ENCODE data around the gene DSN1. TPM values are rescaled to one million over a fixed set of nuclear protein-coding genes. Genes with fewer than 3 reads are reported as not detected.

DSN1 gene
- polyA plus RNA-seq, 1 of the 3 experiments (the other 2 are of a cell fraction) = 7.3 TPM

GRCh38 chr20:36777576-36777975 lies 4.0 kb upstream of the DSN1 start (continued):
- no peak for TF ChIP-seq FOSL2 (IDR thresholded peaks at IDR 0.05; ENCODE audit: borderline replicate concordance, low read depth)

DNA sequence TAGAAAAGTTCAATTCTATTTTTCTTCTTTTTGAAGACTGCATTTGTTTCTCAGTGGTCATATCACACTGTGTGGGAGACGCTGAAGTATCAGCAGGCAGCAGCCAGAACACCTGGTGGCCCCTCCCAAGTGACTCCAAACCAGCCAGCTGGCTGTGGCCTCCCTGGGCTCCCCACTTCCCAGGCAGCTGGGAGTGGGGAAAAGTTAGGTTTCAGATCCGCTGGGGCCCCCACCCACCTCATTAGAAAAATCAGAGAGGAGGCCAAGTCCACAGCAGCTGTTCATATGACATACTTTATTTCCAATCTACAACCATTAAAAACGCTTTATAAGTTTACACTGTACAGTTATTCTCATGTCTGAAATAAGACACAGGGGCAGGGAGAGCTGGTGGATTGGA lies 3.6 kb upstream of the DSN1 start:
- no peaks in the 10 kb centered on the region for H3K9me3 ChIP-seq
- peaks cover 0 to 3% of the 10 kb centered on the region in 2 experiments for H3K36me3 ChIP-seq (replicated peaks in 1 of 2; ENCODE audit: control insufficient read depth in 1 of 2, insufficient read depth in 2 of 2, low read length in 1 of 2)
- no peaks in the 10 kb centered on the region for H3K27me3 ChIP-seq (ENCODE audit: insufficient read depth)
- H3K4me3 ChIP-seq (ENCODE audit: low read depth in 2 of 2, low read length in 1 of 2) = no peak overlapping the region
- H2AFZ ChIP-seq (ENCODE audit: low read depth) = no peak overlapping the region
- peaks cover 13% of the 10 kb centered on the region for H3K79me2 ChIP-seq (ENCODE audit: insufficient read depth)
- POLR2A ChIA-PET = no interaction called here
- no peaks in the 10 kb centered on the region for H4K20me1 ChIP-seq (ENCODE audit: insufficient read depth)
- H3K4me2 ChIP-seq = no peak overlapping the region
- WGBS (ENCODE audit: low lambda C conversion rate) = 95% methylated on average over 3 of the region's 3 CpGs
- CTCF ChIA-PET = interaction anchor here (0.9 to 3.1 kb wide), 7 partner anchors 19 to 97 kb away, joined by 3 to 9 read pairs (median 3); a partner anchor contains a TSS
- no peak overlapping the region for H3K9ac ChIP-seq
- no peak overlapping the region for H3K27ac ChIP-seq (ENCODE audit: low read depth in 2 of 2, low read length in 1 of 2)
- no peak for DNase-seq
- no peaks in the 10 kb centered on the region for H3K9me2 ChIP-seq
- H3K4me1 ChIP-seq (ENCODE audit: control insufficient read depth in 1 of 2, insufficient read depth in 2 of 2, low read depth in 1 of 2, low read length in 1 of 2) = peaks cover 0 to 8% of the 10 kb centered on the region in 2 experiments; a peak in 1 of 4 replicates
- TF ChIP-seq RXRA (IDR thresholded peaks at IDR 0.05; ENCODE audit: borderline replicate concordance, low read depth) (no peak), PBX3 (IDR thresholded peaks at IDR 0.05) (no peak), ELF1 (IDR thresholded peaks at IDR 0.05) (no peak), EZH2phosphoT487 (IDR thresholded peaks at IDR 0.05; ENCODE audit: borderline replicate concordance, low read depth) (no peak), GATA2 (CRISPR knock-in tag; IDR thresholded peaks at IDR 0.05) (no peak), NRF1 (IDR thresholded peaks at IDR 0.05; ENCODE audit: low read depth, low read length) (no peak), RCOR1 (IDR thresholded peaks at IDR 0.05; ENCODE audit: low read length) (no peak), GABPA (IDR thresholded peaks at IDR 0.05; ENCODE audit: low read depth) (no peak), MXI1 (IDR thresholded peaks at IDR 0.05; ENCODE audit: low read depth, low read length) (no peak), RFX5 (IDR thresholded peaks at IDR 0.05; ENCODE audit: low read length) (no peak), SIN3A (IDR thresholded peaks at IDR 0.05; ENCODE audit: borderline replicate concordance, low read depth, low read length) (no peak), TEAD4 (IDR thresholded peaks at IDR 0.05; ENCODE audit: borderline replicate concordance, insufficient read depth) (no peak)
- TF ChIP-seq, protein P1, sequence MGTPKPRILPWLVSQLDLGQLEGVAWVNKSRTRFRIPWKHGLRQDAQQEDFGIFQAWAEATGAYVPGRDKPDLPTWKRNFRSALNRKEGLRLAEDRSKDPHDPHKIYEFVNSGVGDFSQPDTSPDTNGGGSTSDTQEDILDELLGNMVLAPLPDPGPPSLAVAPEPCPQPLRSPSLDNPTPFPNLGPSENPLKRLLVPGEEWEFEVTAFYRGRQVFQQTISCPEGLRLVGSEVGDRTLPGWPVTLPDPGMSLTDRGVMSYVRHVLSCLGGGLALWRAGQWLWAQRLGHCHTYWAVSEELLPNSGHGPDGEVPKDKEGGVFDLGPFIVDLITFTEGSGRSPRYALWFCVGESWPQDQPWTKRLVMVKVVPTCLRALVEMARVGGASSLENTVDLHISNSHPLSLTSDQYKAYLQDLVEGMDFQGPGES (IDR thresholded peaks at IDR 0.05; ENCODE audit: low read depth, low read length) = no peak
- TF ChIP-seq, protein P2, sequence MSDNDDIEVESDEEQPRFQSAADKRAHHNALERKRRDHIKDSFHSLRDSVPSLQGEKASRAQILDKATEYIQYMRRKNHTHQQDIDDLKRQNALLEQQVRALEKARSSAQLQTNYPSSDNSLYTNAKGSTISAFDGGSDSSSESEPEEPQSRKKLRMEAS (IDR thresholded peaks at IDR 0.05; ENCODE audit: low read depth) = no peak
- H3F3A ChIP-seq (replicated peaks; ENCODE audit: insufficient read depth) = peaks cover 31% of the 10 kb centered on the region
